RWPE2 (cell line): ENCODE results near the gene ABCA5.
A peak's percentile ranks its signal among the peaks of the same experiment; 100 is the strongest.

Experiments
- ATAC-seq: fragments of 200-7000 bp; cut with Tn5 transposase; 3 replicates; pipeline ENCODE4 v1.9.1; 2021; ENCODE audit warnings: low read depth
- DNase-seq: peaks from one replicate; pipeline ENCODE4 v3.0.0-alpha.2; 2020; ENCODE audit warnings: low spot score
- H3K27ac ChIP-seq: fragments of 450-650 bp; 2 replicates; pipeline ENCODE4 v1.5.1; 2017; ENCODE audit warnings: mild to moderate bottlenecking; ENCODE audit not compliant: poor library complexity, severe bottlenecking
- H3K27me3 ChIP-seq: fragments of 250-450 bp; sonication (Bioruptor Pico); 2 replicates; pipeline ENCODE4 v1.5.1; 2021; ENCODE audit warnings: mild to moderate bottlenecking, moderate library complexity; ENCODE audit not compliant: insufficient read depth, poor library complexity, severe bottlenecking
- H3K36me3 ChIP-seq: fragments of 250-450 bp; sonication (Bioruptor Pico); 2 replicates; pipeline ENCODE4 v1.5.1; 2020; ENCODE audit warnings: low read depth, mild to moderate bottlenecking, moderate library complexity
- H3K4me1 ChIP-seq: fragments of 250-450 bp; sonication (Bioruptor Pico); 2 replicates; pipeline ENCODE4 v1.5.1; 2021; ENCODE audit warnings: mild to moderate bottlenecking, moderate library complexity; ENCODE audit not compliant: insufficient read depth, poor library complexity, severe bottlenecking
- H3K4me3 ChIP-seq: fragments of 250-450 bp; sonication (Bioruptor Pico); 2 replicates; pipeline ENCODE4 v1.5.1; 2021; ENCODE audit warnings: mild to moderate bottlenecking, moderate library complexity; ENCODE audit not compliant: severe bottlenecking
- H3K9me3 ChIP-seq: fragments of 250-450 bp; sonication (Bioruptor Pico); 2 replicates; pipeline ENCODE4 v1.5.1; 2021; ENCODE audit warnings: mild to moderate bottlenecking, moderate library complexity; ENCODE audit not compliant: severe bottlenecking
- TF ChIP-seq, protein P1 (sequence below): fragments of 450-650 bp; IDR thresholded peaks from one replicate; pipeline ENCODE4 v1.5.1; 2017; ENCODE audit warnings: mild to moderate bottlenecking, moderate library complexity; ENCODE audit not compliant: poor library complexity, severe bottlenecking

The ABCA5 gene

DNA sequence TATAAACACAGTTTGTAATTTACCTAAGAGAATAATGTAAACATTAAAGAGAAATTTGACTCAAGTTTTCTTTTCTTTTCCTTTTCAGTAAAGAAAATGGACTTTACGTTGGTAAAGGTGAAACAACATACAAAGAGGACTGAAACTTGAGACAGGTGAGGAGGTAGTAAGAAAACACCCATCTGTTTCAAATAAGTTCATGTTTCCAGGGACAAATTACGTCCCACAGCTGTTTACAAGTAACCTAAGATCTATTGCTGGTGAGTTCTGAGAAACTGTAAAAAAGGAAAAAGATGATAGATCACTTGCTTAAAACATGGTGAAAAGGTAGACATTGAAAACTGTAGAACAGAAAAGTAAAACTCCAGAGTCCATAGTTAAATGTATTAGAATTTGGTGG is 4.8 kb upstream of the ABCA5 start:
- Histone ChIP-seq H3K4me3 (no peak overlapping the region), H3K36me3 (no peaks in the 10 kb centered on the region)

DNA sequence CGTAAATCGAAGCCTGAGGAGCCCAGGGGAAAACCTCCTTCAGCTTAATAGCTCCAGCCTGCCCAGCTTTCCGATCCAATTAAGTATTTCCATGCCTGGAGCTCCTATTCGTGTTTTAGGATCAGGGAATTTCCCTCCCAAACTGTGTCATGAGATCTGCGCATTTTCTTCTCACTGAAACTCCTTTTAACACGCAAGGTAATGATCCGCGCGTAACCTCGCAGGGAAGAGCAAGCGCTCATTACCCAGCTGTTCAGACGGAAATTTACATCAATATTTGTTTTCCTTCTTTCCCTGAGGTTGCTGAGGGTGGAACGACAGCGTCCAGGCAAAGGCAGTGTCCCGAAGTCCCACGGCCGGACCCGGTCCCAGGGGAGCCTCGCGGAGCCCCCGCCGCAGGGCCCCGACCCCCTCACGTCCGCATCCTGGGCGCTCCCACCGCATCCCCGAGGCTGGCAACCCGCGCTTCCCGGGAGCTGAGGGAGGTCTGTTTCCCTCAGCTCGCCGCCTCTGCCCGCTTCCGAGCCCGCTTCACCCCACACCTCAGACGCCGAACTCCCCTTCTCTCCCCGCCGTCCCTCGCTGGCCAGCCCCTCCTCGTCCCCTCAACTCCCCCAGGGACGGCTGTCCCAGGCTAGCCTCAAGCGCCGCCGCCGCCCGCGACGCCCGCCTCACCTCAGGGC is 415 bp downstream of the ABCA5 start:
- TF ChIP-seq, protein P1, sequence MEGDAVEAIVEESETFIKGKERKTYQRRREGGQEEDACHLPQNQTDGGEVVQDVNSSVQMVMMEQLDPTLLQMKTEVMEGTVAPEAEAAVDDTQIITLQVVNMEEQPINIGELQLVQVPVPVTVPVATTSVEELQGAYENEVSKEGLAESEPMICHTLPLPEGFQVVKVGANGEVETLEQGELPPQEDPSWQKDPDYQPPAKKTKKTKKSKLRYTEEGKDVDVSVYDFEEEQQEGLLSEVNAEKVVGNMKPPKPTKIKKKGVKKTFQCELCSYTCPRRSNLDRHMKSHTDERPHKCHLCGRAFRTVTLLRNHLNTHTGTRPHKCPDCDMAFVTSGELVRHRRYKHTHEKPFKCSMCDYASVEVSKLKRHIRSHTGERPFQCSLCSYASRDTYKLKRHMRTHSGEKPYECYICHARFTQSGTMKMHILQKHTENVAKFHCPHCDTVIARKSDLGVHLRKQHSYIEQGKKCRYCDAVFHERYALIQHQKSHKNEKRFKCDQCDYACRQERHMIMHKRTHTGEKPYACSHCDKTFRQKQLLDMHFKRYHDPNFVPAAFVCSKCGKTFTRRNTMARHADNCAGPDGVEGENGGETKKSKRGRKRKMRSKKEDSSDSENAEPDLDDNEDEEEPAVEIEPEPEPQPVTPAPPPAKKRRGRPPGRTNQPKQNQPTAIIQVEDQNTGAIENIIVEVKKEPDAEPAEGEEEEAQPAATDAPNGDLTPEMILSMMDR = no peak
- no peaks in the 10 kb centered on the region for H3K27me3 ChIP-seq
- peak; percentile 47 for ATAC-seq
- H3K36me3 ChIP-seq = no peaks in the 10 kb centered on the region
- peaks cover 6% of the 10 kb centered on the region for H3K4me1 ChIP-seq
- peak overlapping the region; percentile 38 for H3K27ac ChIP-seq
- H3K9me3 ChIP-seq = no peaks in the 10 kb centered on the region
- DNase-seq = peak; percentile 57
- H3K4me3 ChIP-seq = peak overlapping the region; percentile 53

More for the DNA sequence above, 4.8 kb upstream of the ABCA5 start:
- no peak for DNase-seq
- Histone ChIP-seq H3K9me3 (no peaks in the 10 kb centered on the region), H3K27ac (no peak overlapping the region), H3K4me1 (no peaks in the 10 kb centered on the region), H3K27me3 (no peaks in the 10 kb centered on the region)
- ATAC-seq = no peak
- TF ChIP-seq, protein P1 = no peak

DNA sequence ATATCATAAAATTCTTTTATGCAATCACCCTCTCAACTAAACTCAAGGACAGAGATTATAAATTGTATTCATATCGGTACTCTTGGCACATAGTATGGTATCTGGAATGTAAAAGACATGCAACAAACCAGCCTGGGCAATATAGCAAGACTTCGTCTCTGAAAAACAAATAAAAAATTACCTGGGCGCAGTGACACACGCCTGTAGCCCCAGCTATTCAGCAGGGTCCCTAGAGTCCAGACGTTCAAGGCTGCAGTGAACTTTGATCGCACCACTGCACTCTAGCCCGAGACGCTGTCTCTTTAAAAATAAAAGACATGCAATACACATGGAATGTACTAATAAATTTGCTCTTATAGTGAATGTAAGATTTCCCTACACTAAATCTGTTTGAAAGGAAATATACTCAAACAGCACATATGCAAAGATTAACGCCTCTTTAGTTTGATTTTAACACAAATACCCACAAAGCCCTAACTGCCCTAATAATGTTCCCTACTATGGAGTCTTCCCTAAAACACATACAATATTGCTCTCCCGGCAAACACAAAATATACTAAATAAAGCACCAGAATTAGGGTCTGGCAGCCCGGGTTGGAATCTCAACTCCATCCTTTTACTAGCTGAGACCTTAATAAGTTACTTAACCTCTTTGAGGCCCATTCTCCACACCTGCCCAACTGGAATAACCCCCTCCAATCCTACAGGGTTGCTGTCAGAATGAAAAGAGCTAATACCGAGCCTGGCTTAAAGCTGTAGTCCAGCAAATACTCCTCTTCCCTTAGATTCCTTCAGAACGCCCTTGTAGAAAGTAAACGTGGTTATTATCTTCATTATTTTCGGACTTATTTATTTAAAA is 1.2 kb downstream of the ABCA5 start:
- DNase-seq (no peak), ATAC-seq (peak; percentile 25; the same call in 1 of the 3 replicates)
- peaks cover 6% of the 10 kb centered on the region for H3K4me1 ChIP-seq
- H3K36me3 ChIP-seq = no peaks in the 10 kb centered on the region
- H3K9me3 ChIP-seq = no peaks in the 10 kb centered on the region
- peak overlapping the region; percentile 38 for H3K27ac ChIP-seq
- H3K4me3 ChIP-seq = peak overlapping the region; percentile 53
- H3K27me3 ChIP-seq = no peaks in the 10 kb centered on the region
- TF ChIP-seq, protein P1 = no peak

DNA sequence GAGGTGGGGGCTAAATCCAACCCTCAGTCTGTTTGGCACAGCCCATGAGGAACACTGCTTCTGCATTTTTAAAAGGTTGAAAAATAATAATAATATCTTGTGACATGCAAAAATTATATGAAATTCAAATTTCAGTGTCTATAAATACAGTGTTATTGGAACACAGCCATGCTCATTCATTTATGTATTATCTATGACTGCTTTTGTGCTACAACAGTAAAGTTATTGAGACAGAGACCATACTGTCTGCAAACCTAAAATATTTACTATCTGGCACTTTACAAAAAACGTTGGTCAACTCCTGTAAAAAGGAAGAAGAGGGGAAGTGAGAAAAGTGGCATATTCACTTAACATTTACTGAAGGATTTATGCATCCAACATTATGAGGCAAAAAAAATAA is 3.1 kb downstream of the ABCA5 start:
- Histone ChIP-seq H3K9me3 (no peaks in the 10 kb centered on the region), H3K27ac (no peak overlapping the region), H3K4me3 (no peak overlapping the region), H3K4me1 (peaks cover 6% of the 10 kb centered on the region), H3K36me3 (no peaks in the 10 kb centered on the region; the same call in 1 of the 2 replicates), H3K27me3 (no peaks in the 10 kb centered on the region)
- DNase-seq (no peak), ATAC-seq (no peak)
- TF ChIP-seq, protein P1 = no peak
